ENCODE results near the gene DUOX1. TPM values are rescaled to one million over a fixed set of nuclear protein-coding genes. Genes with fewer than 3 reads are reported as not detected.

Gene DUOX1
- polyA plus RNA-seq, 1 of the 3 experiments (the other 2 are of a cell fraction): not detected

DNA sequence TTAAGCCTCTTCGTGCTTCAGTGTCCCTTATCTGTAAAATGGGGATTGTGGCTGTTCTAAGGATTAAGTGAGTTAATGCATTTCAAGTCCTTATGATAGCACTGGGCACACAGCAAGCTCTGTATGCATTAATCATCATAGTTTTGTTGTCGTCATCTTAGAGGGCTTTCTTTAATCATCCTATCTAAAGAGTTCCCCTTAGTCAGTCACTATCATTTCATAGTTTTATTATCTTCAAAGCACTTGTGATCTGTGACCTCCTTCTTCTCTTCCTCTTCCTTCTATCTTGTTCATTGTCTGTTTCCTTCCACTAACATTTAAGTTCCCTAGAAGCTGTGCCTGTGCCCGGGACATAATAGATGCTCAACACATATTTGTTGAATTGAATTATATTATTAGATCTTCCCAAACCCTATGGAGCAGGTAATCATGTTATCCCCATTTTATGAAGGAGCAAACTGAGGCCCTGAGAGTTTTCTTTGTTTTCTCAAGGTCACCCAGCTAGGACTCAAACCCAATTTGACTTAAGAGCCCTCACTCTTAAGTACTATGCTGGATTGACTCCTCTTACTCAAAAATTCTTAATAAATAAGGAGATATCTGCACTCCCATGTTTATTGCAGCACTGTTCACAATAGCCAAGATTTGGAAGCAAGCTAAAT, 40.0 kb upstream of the DUOX1 start:
- H3K4me3 ChIP-seq (ENCODE audit: low read depth in 2 of 2, low read length in 1 of 2): no peak overlapping the region
- no peak overlapping the region for H3K27ac ChIP-seq (ENCODE audit: low read depth in 2 of 2, low read length in 1 of 2)
- DNase-seq: no peak
- 26% methylated on average over 3 of the region's 3 CpGs for WGBS (ENCODE audit: low lambda C conversion rate)
- no peak overlapping the region for H3K4me2 ChIP-seq
- H3K9ac ChIP-seq: no peak overlapping the region
- H3K9me3 ChIP-seq: no peaks in the 10 kb centered on the region
- H3K36me3 ChIP-seq (replicated peaks in 1 of 2; ENCODE audit: control insufficient read depth in 1 of 2, insufficient read depth in 2 of 2, low read length in 1 of 2): no peaks in the 10 kb centered on the region
- TF ChIP-seq, protein P1, sequence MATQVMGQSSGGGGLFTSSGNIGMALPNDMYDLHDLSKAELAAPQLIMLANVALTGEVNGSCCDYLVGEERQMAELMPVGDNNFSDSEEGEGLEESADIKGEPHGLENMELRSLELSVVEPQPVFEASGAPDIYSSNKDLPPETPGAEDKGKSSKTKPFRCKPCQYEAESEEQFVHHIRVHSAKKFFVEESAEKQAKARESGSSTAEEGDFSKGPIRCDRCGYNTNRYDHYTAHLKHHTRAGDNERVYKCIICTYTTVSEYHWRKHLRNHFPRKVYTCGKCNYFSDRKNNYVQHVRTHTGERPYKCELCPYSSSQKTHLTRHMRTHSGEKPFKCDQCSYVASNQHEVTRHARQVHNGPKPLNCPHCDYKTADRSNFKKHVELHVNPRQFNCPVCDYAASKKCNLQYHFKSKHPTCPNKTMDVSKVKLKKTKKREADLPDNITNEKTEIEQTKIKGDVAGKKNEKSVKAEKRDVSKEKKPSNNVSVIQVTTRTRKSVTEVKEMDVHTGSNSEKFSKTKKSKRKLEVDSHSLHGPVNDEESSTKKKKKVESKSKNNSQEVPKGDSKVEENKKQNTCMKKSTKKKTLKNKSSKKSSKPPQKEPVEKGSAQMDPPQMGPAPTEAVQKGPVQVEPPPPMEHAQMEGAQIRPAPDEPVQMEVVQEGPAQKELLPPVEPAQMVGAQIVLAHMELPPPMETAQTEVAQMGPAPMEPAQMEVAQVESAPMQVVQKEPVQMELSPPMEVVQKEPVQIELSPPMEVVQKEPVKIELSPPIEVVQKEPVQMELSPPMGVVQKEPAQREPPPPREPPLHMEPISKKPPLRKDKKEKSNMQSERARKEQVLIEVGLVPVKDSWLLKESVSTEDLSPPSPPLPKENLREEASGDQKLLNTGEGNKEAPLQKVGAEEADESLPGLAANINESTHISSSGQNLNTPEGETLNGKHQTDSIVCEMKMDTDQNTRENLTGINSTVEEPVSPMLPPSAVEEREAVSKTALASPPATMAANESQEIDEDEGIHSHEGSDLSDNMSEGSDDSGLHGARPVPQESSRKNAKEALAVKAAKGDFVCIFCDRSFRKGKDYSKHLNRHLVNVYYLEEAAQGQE (IDR thresholded peaks at IDR 0.05; ENCODE audit: low read depth, low read length): no peak
- TF ChIP-seq, protein P2, sequence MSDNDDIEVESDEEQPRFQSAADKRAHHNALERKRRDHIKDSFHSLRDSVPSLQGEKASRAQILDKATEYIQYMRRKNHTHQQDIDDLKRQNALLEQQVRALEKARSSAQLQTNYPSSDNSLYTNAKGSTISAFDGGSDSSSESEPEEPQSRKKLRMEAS (IDR thresholded peaks at IDR 0.05; ENCODE audit: low read depth): no peak
- TF ChIP-seq FOXJ3 (CRISPR knock-in tag; IDR thresholded peaks at IDR 0.05): no peak
- no peak for TF ChIP-seq FOXM1 (IDR thresholded peaks at IDR 0.05; ENCODE audit: low read depth)
- no peak for TF ChIP-seq GABPA (IDR thresholded peaks at IDR 0.05; ENCODE audit: low read depth)
- TF ChIP-seq NFIC (IDR thresholded peaks at IDR 0.05; ENCODE audit: borderline replicate concordance): no peak
- no peak for TF ChIP-seq RCOR1 (IDR thresholded peaks at IDR 0.05; ENCODE audit: low read length)
- TF ChIP-seq JUND (IDR thresholded peaks at IDR 0.05): no peak
- no peak for TF ChIP-seq SMC3 (IDR thresholded peaks at IDR 0.05; ENCODE audit: low read depth, low read length)
- H3K9me2 ChIP-seq: no peaks in the 10 kb centered on the region
- no peaks in the 10 kb centered on the region for H3K4me1 ChIP-seq (ENCODE audit: control insufficient read depth in 1 of 2, insufficient read depth in 2 of 2, low read depth in 1 of 2, low read length in 1 of 2)
- ChIA-PET POLR2A (no interaction called here), CTCF (interaction anchor here (1.2 to 8.4 kb wide), 3 partner anchors 20 to 115 kb away, joined by 3 to 46 read pairs (median 3); no protein-coding TSS in a partner anchor)
- no peak overlapping the region for H2AFZ ChIP-seq (ENCODE audit: low read depth)
- no peaks in the 10 kb centered on the region for H3F3A ChIP-seq (replicated peaks; ENCODE audit: insufficient read depth)
- H3K79me2 ChIP-seq (ENCODE audit: insufficient read depth): no peaks in the 10 kb centered on the region
- no peaks in the 10 kb centered on the region for H4K20me1 ChIP-seq (ENCODE audit: insufficient read depth)
- 0 out of 2 replicates have a peak, but pooled peaks cover 8% of the 10 kb centered on the region for H3K27me3 ChIP-seq (ENCODE audit: insufficient read depth)

DNA sequence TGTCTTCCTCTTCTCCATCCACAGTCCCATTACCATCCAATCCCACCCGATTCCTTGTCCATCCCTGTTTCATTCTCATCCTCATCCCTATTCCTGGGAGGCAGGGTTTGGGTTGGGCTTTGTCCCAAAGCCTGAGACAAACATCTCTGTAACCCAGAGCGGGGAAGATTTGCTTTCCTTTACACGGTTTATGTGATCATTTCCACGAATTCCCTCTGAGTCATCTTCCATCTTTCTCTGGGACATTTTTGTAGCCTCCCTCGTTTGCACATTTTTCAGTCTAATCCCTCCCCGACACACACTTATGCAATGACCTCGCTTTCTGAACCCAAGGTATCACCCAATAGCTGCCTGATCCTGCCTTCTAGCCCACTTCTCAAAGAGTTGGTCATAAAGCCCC, 38.6 kb upstream of the DUOX1 start:
- no peak overlapping the region; the same call in 1 of the 2 replicates for H3K4me2 ChIP-seq

More for the DNA sequence above, 38.6 kb upstream of the DUOX1 start:
- H3K4me1 ChIP-seq (ENCODE audit: control insufficient read depth in 1 of 2, insufficient read depth in 2 of 2, low read depth in 1 of 2, low read length in 1 of 2): no peaks in the 10 kb centered on the region
- no peak overlapping the region for H3K9ac ChIP-seq
- ChIA-PET POLR2A (no interaction called here), CTCF (interaction anchor here (0.6 kb wide), 1 partner anchor 698 kb away, joined by 3 read pairs; no protein-coding TSS in a partner anchor)
- no peaks in the 10 kb centered on the region for H4K20me1 ChIP-seq (ENCODE audit: insufficient read depth)
- H3K4me3 ChIP-seq (ENCODE audit: low read depth in 2 of 2, low read length in 1 of 2): no peak overlapping the region
- WGBS (ENCODE audit: low lambda C conversion rate): 30% methylated on average over 7 of the region's 7 CpGs
- H3K27ac ChIP-seq (ENCODE audit: low read depth in 2 of 2, low read length in 1 of 2): no peak overlapping the region
- H3K9me2 ChIP-seq: no peaks in the 10 kb centered on the region
- H3K9me3 ChIP-seq: no peaks in the 10 kb centered on the region
- no peaks in the 10 kb centered on the region for H3K79me2 ChIP-seq (ENCODE audit: insufficient read depth)
- H3K27me3 ChIP-seq (ENCODE audit: insufficient read depth): 0 out of 2 replicates have a peak, but pooled peaks cover 8% of the 10 kb centered on the region
- H3K36me3 ChIP-seq (replicated peaks in 1 of 2; ENCODE audit: control insufficient read depth in 1 of 2, insufficient read depth in 2 of 2, low read length in 1 of 2): no peaks in the 10 kb centered on the region
- TF ChIP-seq SMC3 (IDR thresholded peaks at IDR 0.05; ENCODE audit: low read depth, low read length) (no peak), EZH2phosphoT487 (IDR thresholded peaks at IDR 0.05; ENCODE audit: borderline replicate concordance, low read depth) (no peak), FOXM1 (IDR thresholded peaks at IDR 0.05; ENCODE audit: low read depth) (no peak), FOXJ3 (CRISPR knock-in tag; IDR thresholded peaks at IDR 0.05) (no peak), RCOR1 (IDR thresholded peaks at IDR 0.05; ENCODE audit: low read length) (no peak), MXI1 (IDR thresholded peaks at IDR 0.05; ENCODE audit: low read depth, low read length) (no peak)
- H2AFZ ChIP-seq (ENCODE audit: low read depth): 0 out of 2 replicates have a peak overlapping the region, but pooled peaks have one; percentile 35
- no peaks in the 10 kb centered on the region for H3F3A ChIP-seq (replicated peaks; ENCODE audit: insufficient read depth)
- no peak for DNase-seq
